Activated T-helper 2 cell treated with anti-CD3 and anti-CD28 coated beads, Interferon-gamma antibody, Interleukin-2, Interleukin-4, amounts not matched to agents 10 μg/mL and 5 μg/mL and 100 μg/mL, durations not matched to agents 14 hours and 24 hours and 36 hours (primary cell): Measurements from ENCODE around the gene KCNF1. TPM values are rescaled to one million over a fixed set of nuclear protein-coding genes. Genes with fewer than 3 reads are reported as not detected.
"Not testable (repeated sequence)": the region's sequence is repeated elsewhere in the genome, so short reads cannot be mapped to it uniquely, and the experiment has no call there.

Source experiments
- DNase-seq: peaks from one replicate; pipeline ENCODE4 v3.0.0; 2021; ENCODE audit warnings: low spot score
- H3K27ac Mint-ChIP-seq: one replicate; pipeline ENCODE4 v1.8.0; 2021; ENCODE audit warnings: mixed read lengths
- H3K27me3 Mint-ChIP-seq: one replicate; pipeline ENCODE4 v1.8.0; 2021; ENCODE audit warnings: low read depth, mixed read lengths
- H3K36me3 Mint-ChIP-seq: one replicate; pipeline ENCODE4 v1.8.0; 2021; ENCODE audit warnings: low read depth, mixed read lengths
- H3K4me1 Mint-ChIP-seq: one replicate; pipeline ENCODE4 v1.8.0; 2021; ENCODE audit warnings: low read depth, mixed read lengths
- H3K4me3 Mint-ChIP-seq: one replicate; pipeline ENCODE4 v1.8.0; 2021; ENCODE audit warnings: low read depth, mild to moderate bottlenecking, moderate library complexity, mixed read lengths
- H3K9me3 Mint-ChIP-seq: one replicate; pipeline ENCODE4 v1.8.0; 2021; ENCODE audit warnings: mixed read lengths
- intact Hi-C: fragments of 100-400 bp; cut with micrococcal nuclease; formaldehyde crosslinking; loops from one replicate; pipeline ENCODE4 v1.15.1; 2023
- total RNA-seq: library from RNA; stranded (reverse); gene quantifications from 2 replicates; pipeline ENCODE4 v1.2.3, GENCODE V29; 2022

Gene KCNF1
- total RNA-seq, 1 donor from 2014 or later = not detected

DNA sequence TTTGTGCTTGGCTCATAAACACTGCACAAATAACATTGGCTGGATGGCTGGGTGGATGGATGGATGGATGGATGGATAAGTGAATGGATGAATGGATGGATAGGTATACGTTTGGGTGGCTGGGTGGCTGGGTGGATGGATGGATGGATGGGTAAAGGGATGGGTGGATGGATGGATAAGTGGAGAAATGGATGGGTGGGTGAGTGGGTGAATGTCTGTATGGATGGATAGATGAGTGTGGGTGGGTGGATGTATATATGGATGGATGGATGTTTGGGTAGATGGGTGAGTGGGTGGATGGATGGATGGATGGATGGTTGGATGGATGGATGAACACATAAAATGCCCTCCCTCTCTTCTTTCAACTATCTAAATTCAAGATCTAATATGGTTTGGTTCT lies 38.1 kb downstream of the KCNF1 start:
- DNase-seq = no peak
- Mint-ChIP-seq H3K27me3 (peaks cover 10% of the 10 kb centered on the region), H3K4me1 (no peaks in the 10 kb centered on the region), H3K27ac (no peak overlapping the region), H3K4me3 (no peak overlapping the region), H3K36me3 (peaks cover 7% of the 10 kb centered on the region), H3K9me3 (peaks cover 14% of the 10 kb centered on the region)
- intact Hi-C loops = no loop called here

DNA sequence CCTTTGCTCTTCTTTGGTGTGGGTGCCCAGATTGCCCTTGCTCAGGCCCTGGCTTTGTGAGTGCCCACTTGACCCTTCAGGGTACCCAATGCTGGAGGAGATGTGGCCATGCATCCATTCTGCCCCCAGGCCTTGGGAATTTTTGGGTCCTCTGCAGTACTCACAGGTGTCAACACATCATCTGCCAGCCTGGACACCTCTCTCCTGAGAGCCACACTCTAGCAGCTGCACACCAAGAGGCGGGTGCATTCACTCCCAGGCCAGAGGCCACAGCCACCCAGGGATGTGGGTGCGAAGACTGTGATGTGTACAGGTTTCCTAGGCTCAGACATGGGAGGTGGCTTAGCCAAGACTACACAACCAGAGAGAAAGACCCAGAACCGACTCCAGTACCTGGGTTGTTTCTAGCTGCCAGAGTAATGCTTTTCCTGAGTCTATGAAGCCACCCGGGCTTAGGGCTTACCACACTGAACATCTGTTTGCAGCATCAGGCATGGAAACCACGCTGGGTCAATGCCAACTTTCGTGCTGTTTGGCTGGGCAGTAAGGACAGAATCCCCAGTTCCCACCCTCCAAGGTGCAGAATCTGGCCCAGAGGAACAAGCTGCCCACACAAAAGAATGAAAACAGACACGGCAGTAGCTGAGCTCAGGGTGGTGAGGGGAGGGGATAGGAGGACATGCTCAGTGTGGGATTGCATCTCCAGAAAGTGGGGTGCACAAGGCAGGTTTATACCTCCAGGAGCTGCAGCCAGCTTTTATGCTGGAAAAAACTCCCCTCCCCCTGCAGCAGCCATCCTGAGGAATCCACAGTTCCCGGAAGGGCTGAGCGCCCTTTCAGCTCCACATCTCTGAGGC lies 40.1 kb downstream of the KCNF1 start:
- intact Hi-C loops = no loop called here
- Mint-ChIP-seq H3K4me1 (no peaks in the 10 kb centered on the region), H3K4me3 (no peak overlapping the region), H3K27me3 (peaks cover 7% of the 10 kb centered on the region), H3K9me3 (peaks cover 18% of the 10 kb centered on the region), H3K36me3 (peaks cover 7% of the 10 kb centered on the region), H3K27ac (no peak overlapping the region)
- no peak for DNase-seq

DNA sequence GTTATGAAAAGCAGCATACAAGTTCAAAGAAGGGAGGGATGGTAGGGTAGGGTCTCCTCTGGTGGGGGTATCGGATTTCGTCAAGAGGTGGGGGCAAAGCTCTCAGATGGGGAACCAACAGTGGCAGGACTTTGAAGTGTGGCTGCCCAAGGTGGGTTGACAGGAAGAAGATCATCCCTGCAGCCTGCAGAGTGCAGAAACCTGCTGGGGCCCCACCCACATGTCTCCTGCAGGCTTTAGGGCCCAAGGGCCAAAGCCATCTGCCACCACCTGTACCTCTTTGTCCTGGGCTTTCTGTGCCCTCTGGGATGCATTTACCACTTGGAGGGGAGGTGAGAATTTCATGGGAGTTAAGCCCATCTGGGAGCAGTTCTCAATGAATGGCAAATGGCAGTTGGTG lies 42.7 kb downstream of the KCNF1 start:
- H3K4me1 Mint-ChIP-seq = no peaks in the 10 kb centered on the region
- peaks cover 18% of the 10 kb centered on the region for H3K9me3 Mint-ChIP-seq
- H3K36me3 Mint-ChIP-seq = peaks cover 7% of the 10 kb centered on the region
- no peak overlapping the region for H3K27ac Mint-ChIP-seq
- no peak overlapping the region for H3K4me3 Mint-ChIP-seq
- no peak for DNase-seq
- H3K27me3 Mint-ChIP-seq = peaks cover 4% of the 10 kb centered on the region
- intact Hi-C loops = no loop called here

DNA sequence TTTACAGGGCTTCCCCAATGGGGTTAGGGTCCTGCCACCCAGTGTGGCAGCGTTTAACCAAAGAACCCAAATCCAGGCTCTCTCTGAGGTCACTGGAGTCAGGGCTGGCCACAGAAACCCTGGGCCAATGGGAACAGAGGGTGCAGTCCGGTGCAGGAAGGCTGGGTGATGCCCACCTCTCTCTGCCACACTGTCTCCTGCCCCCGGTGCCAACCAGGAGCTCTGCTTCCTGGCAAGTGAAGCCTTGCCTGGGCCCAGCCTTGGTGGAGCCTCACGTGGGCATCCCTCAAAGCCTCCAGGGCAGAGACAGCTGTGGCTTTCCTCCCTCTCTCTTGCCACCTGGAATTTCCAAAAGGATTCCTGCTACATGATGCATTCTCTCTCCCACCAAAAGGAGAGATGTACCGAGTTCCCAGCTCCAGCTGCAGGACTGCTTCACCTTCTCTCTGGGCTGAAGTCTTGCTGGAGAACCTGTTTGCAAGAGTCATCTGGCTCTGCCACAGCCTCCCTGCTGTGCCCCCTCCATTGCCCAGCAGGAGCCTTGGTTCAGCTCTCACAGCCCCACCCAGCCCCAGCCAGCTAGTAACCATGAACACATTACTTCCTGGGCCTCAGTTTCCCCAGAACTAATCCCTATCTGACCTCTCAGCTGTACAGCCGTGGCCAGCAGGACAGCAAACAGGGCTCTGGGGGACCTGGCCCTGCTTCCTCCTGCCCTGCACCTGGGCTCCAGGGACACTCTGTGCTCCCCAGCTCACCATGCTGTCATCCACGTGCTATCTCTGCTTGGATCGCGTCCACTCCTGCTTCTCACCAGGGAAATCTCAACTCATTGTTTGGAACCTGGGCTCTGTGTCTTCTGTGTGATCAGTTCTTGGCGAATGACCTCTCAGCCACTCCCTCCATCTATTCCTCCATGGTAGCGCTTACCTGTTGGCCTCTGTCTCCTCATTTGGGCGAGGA lies 43.4 kb downstream of the KCNF1 start:
- intact Hi-C loops = no loop called here
- Mint-ChIP-seq H3K9me3 (peaks cover 18% of the 10 kb centered on the region), H3K4me1 (no peaks in the 10 kb centered on the region), H3K36me3 (peaks cover 7% of the 10 kb centered on the region), H3K27me3 (peaks cover 4% of the 10 kb centered on the region), H3K4me3 (no peak overlapping the region), H3K27ac (peak overlapping the region; percentile 55)
- DNase-seq = no peak

DNA sequence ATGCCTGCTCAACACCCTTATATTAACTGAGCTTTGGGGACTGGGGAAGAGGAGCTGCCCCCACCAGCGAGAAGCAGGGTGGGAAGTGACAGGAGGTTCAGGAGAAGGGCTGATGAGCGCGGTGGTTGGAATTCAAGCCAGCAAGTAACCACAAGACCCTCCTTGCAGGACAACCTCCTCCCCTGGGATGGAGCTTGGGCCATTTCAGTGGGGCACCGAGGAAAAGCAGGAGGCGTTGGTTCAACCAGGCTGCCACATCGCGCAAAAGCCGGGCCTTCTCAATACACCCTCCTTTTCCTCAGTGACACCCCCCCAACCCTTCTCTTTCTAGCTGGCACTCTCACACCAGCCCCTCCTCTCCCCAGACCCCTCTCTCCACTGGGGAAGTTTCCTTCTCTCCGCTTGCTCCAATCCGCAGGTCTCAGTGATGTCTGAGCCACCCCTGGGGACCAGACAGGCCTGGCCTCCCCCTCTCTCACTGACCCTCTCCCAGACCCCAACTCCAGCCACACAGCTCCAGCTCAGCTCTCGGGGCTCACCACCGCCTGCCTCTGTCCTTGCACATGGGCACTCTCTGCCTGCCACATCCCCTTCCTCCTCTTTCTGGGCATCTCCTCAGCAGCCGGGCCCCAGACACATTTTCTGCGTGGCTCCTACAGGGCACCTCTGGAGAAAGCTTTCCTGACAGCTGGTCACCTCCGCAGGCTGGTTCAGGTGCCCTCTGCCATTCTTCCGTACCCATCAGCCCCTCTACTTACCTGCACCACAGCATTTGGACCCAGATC lies 44.5 kb downstream of the KCNF1 start:
- DNase-seq = no peak
- intact Hi-C loops = no loop called here

DNA sequence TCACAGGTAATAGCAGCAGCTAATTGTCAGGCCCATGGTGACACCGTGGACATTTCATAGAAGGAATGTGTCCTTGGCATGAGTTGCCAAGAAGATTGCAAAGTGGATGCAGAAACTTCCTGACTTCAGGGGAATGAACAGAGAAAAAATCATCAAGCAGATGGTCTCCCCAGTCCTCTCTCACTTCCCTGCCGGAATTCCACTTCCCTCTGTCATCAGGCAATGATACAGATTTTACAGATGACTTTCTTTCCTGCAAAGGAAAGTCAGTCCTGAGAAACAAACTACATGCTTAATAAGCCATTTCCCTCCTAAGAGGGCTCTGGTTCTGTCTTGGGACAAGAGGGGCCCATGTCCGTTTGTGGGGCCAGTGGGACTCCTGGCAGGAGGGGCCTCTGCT lies 45.7 kb downstream of the KCNF1 start:
- no peak for DNase-seq
- Mint-ChIP-seq H3K27ac (no peak overlapping the region), H3K9me3 (peaks cover 18% of the 10 kb centered on the region), H3K27me3 (peaks cover 4% of the 10 kb centered on the region), H3K36me3 (peaks cover 7% of the 10 kb centered on the region), H3K4me3 (no peak overlapping the region), H3K4me1 (no peaks in the 10 kb centered on the region)
- intact Hi-C loops = no loop called here

More for the DNA sequence above, 44.5 kb downstream of the KCNF1 start:
- Mint-ChIP-seq H3K4me1 (no peaks in the 10 kb centered on the region), H3K27ac (no peak overlapping the region), H3K9me3 (peaks cover 18% of the 10 kb centered on the region), H3K36me3 (peaks cover 7% of the 10 kb centered on the region), H3K4me3 (no peak overlapping the region), H3K27me3 (peaks cover 4% of the 10 kb centered on the region)

DNA sequence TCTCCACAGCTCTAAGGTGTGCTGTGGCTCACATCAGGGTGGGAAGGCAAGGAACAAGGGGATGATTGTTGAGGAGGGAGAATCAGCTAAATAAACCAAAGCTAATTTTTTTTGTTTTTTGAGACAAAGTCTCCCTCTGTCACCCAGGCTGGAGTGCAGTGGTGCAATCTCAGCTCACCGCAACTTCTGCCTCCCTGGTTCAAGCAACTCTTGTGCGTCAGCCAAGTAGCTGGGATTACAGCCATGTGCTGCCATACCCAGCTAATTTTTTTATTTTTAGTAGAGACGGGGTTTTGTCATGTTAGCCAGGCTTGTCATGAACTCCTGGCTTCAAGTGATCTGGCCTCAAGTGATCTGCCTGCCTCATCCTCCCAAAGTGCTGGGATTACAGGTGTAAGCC lies 46.7 kb downstream of the KCNF1 start:
- H3K4me1 Mint-ChIP-seq, H3K4me3 Mint-ChIP-seq, H3K36me3 Mint-ChIP-seq, H3K27me3 Mint-ChIP-seq, H3K9me3 Mint-ChIP-seq, DNase-seq, H3K27ac Mint-ChIP-seq, intact Hi-C loops: not testable (repeated sequence)

DNA sequence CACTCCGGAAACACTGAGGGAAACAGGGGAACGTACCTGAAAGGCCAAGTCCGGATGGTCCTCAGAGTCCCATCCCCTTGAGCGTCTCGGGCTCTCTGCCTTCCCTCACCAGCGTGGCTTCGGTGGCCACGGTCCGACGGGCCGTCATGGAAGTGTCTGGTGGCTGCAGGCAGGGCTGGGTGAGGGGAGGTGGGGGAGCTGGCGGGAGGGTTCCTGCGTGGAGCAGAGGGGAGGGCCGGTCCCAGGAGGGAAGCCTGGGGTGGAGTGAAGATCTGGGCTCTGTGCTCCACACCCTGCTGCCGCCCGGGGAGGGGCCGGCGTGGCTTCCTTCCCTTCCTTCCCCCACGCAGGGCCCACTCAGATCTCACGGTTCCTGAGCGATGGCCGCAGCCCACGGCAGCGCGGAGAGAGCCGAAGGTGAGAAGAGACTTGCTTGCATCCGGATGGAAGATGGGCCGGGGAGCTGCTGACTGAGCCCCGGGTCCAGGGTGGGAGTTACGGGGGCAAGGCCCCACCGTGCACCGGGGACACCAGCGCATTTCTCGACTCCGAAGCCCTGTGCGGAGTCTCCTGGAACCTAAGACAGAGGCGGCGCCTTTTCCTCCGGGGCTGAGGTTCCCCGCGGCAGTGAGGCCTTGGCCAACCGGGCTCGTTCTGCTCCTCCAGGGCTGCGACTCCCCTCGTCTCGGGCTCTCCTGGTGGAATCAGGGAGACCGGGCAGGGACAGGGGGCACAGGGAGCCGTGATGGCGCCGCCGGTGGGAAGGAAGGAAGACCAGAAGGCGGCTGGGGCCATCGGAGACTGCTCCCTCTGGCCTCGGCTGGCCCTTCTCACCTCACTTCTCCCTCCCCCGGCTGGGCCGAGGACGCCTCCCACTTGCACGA lies 49.1 kb downstream of the KCNF1 start:
- Mint-ChIP-seq H3K4me1 (no peaks in the 10 kb centered on the region), H3K36me3 (no peaks in the 10 kb centered on the region), H3K27me3 (peaks cover 13% of the 10 kb centered on the region), H3K9me3 (no peaks in the 10 kb centered on the region), H3K27ac (no peak overlapping the region), H3K4me3 (no peak overlapping the region)
- intact Hi-C loops = no loop called here
- no peak for DNase-seq

DNA sequence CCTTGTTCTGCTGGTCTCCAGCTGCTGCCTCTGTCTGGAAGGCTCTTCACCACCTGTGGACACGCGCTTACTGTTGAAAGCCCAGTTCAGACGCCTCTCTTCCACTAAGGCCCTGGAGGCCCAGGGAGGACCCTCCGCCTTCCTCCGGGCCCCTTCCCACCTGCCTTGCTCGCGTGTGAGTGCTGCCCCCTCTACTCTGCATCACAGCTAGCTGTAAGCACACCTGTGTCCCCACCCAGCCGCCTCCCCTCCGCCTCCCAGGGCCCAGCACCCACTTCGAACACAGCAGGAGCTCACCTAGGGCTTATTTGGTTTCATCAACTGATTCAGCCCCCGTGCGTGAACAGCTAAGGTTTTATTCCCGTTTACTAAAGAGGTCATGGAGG lies 49.7 kb downstream of the KCNF1 start:
- intact Hi-C loops = no loop called here
- H3K4me3 Mint-ChIP-seq = no peak overlapping the region
- peaks cover 13% of the 10 kb centered on the region for H3K27me3 Mint-ChIP-seq
- H3K9me3 Mint-ChIP-seq = no peaks in the 10 kb centered on the region
- DNase-seq = no peak
- no peak overlapping the region for H3K27ac Mint-ChIP-seq
- no peaks in the 10 kb centered on the region for H3K4me1 Mint-ChIP-seq
- H3K36me3 Mint-ChIP-seq = no peaks in the 10 kb centered on the region

DNA sequence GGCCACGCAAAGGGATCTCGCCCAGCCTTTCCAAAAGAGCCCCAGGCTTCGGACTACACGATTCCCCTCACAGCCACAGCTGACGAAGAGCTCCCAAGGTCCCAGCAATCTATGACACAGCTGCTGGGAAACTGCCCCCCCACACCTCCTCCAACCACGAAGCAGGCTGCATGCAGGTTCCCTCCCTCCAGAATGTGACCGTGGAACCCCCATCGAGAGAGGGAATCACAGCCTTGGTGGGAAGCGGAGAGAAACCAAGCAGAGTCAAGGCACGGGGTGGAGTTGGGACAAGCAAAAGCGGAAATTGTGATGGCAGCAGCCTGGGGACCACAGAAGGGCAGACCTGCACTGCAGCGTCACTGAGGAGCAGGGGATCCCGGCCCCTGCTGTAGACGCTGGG lies 50.3 kb downstream of the KCNF1 start:
- H3K27ac Mint-ChIP-seq = no peak overlapping the region
- H3K4me3 Mint-ChIP-seq = no peak overlapping the region
- no peaks in the 10 kb centered on the region for H3K36me3 Mint-ChIP-seq
- intact Hi-C loops = no loop called here
- no peaks in the 10 kb centered on the region for H3K9me3 Mint-ChIP-seq
- no peak for DNase-seq
- H3K4me1 Mint-ChIP-seq = no peaks in the 10 kb centered on the region
- H3K27me3 Mint-ChIP-seq = peaks cover 13% of the 10 kb centered on the region

DNA sequence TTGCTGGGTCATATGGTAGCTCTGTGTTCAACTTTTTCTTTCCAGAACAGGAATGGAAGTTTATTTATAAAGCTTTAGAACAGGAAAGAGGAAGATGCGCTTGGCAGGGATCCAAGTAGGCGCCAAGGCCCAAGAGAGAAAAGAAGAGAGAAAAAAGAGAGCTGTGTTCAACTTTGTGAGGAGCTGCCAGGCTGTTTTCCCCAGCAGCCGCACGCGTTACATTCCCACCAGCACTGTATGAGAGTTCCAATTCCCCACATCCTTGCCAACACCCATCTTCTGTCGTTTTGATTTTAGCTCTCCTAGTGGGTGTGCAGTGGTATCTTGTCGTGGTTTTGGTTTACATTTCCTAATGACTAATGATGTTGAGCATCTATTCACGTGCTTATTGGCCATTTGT lies 51.4 kb downstream of the KCNF1 start:
- peaks cover 13% of the 10 kb centered on the region for H3K27me3 Mint-ChIP-seq
- H3K27ac Mint-ChIP-seq = no peak overlapping the region
- H3K9me3 Mint-ChIP-seq = no peaks in the 10 kb centered on the region
- no peaks in the 10 kb centered on the region for H3K4me1 Mint-ChIP-seq
- intact Hi-C loops = no loop called here
- no peak overlapping the region for H3K4me3 Mint-ChIP-seq
- no peak for DNase-seq
- H3K36me3 Mint-ChIP-seq = no peaks in the 10 kb centered on the region
